WTC11 (cell line): ENCODE data around the gene CCDC12. TPM values are rescaled to one million over a fixed set of nuclear protein-coding genes. Genes with fewer than 3 reads are reported as not detected.

Experiments used
- ATAC-seq: fragments of 200-7000 bp; cut with Tn5 transposase; 2 replicates; pipeline ENCODE4 v1.10.0; 2021; ENCODE audit warnings: mild to moderate bottlenecking, moderate library complexity
- CTCF ChIA-PET: fragments of 300-600 bp; sonication (Branson Sonifier 250); formaldehyde crosslinking; loops from one replicate; lab custom pipeline; 2021; ENCODE audit warnings: antibody characterized with exemption; lab: Charles Lee
- POLR2A ChIA-PET: fragments of 350-600 bp; sonication (Branson Sonifier 250); formaldehyde crosslinking; loops from one replicate; lab custom pipeline; 2021; ENCODE audit warnings: antibody characterized with exemption; lab: Charles Lee
- DNase-seq: peaks from one replicate; pipeline ENCODE4 v3.0.0; 2021; ENCODE audit warnings: low spot score
- H3K27ac Mint-ChIP-seq: 2 replicates; pipeline ENCODE4 v1.8.0; 2021; ENCODE audit warnings: mixed read lengths
- H3K27me3 Mint-ChIP-seq: 2 replicates; pipeline ENCODE4 v1.8.0; 2021; ENCODE audit warnings: low read depth, mild to moderate bottlenecking, moderate library complexity, mixed read lengths
- H3K36me3 Mint-ChIP-seq: 2 replicates; pipeline ENCODE4 v1.8.0; 2021; ENCODE audit warnings: mixed read lengths
- H3K4me1 Mint-ChIP-seq: 2 replicates; pipeline ENCODE4 v1.8.0; 2022; ENCODE audit warnings: mixed read lengths
- H3K4me3 Mint-ChIP-seq: 2 replicates; pipeline ENCODE4 v1.8.0; 2021; ENCODE audit warnings: mild to moderate bottlenecking, moderate library complexity, mixed read lengths
- H3K9me3 Mint-ChIP-seq: 2 replicates; pipeline ENCODE4 v1.8.0; 2021; ENCODE audit warnings: mixed read lengths
- CDX4 ChIP-seq: fragments of 250-450 bp; sonication (Bioruptor Pico); IDR thresholded peaks from 2 replicates; pipeline ENCODE4 v1.9.0; 2021; ENCODE audit warnings: moderate library complexity, mild to moderate bottlenecking, inconsistent platforms, borderline replicate concordance
- CTCF ChIP-seq: fragments of 200-600 bp; IDR thresholded peaks from 2 replicates; pipeline ENCODE4 v1.8.0; 2022; ENCODE audit warnings: antibody characterized with exemption
- KAT7 ChIP-seq: sonication (generic); formaldehyde crosslinking; IDR thresholded peaks from 2 replicates; pipeline ENCODE4 v1.8.1; 2023; ENCODE audit warnings: missing genetic modification reagents, mild to moderate bottlenecking, borderline replicate concordance
- OVOL2 ChIP-seq: fragments of 250-450 bp; sonication (Bioruptor Pico); IDR thresholded peaks from 2 replicates; pipeline ENCODE4 v1.9.0; 2021; ENCODE audit warnings: mild to moderate bottlenecking, borderline replicate concordance
- PREB ChIP-seq: sonication (generic); formaldehyde crosslinking; IDR thresholded peaks from 2 replicates; pipeline ENCODE4 v1.8.1; 2022; ENCODE audit warnings: mild to moderate bottlenecking, missing genetic modification reagents, moderate library complexity, borderline replicate concordance
- RELA ChIP-seq: sonication (generic); formaldehyde crosslinking; IDR thresholded peaks from 2 replicates; pipeline ENCODE4 v1.8.1; 2022; ENCODE audit warnings: missing genetic modification reagents, mild to moderate bottlenecking, borderline replicate concordance
- RORB ChIP-seq: fragments of 250-450 bp; sonication (Bioruptor Pico); IDR thresholded peaks from 2 replicates; pipeline ENCODE4 v1.9.0; 2021; ENCODE audit warnings: mild to moderate bottlenecking
- SP1 ChIP-seq: sonication (generic); formaldehyde crosslinking; conservative IDR thresholded peaks from 2 replicates; pipeline ENCODE4 v1.8.1; 2022; ENCODE audit warnings: missing genetic modification reagents
- STAT6 ChIP-seq: sonication (generic); formaldehyde crosslinking; conservative IDR thresholded peaks from 2 replicates; pipeline ENCODE4 v1.8.1; 2023; ENCODE audit warnings: mild to moderate bottlenecking, low read depth, missing genetic modification reagents, moderate library complexity
- TCF7 ChIP-seq: sonication (generic); formaldehyde crosslinking; IDR thresholded peaks from 2 replicates; pipeline ENCODE4 v1.8.0; 2022; ENCODE audit warnings: mild to moderate bottlenecking, low read depth, missing genetic modification reagents, moderate library complexity
- TEAD4 ChIP-seq: sonication (generic); formaldehyde crosslinking; IDR thresholded peaks from 2 replicates; pipeline ENCODE4 v1.8.0; 2022; ENCODE audit warnings: mild to moderate bottlenecking, missing genetic modification reagents
- ZNF219 ChIP-seq: sonication (generic); formaldehyde crosslinking; IDR thresholded peaks from 2 replicates; pipeline ENCODE4 v1.8.0; 2023; ENCODE audit warnings: missing genetic modification reagents, mild to moderate bottlenecking, borderline replicate concordance
- ZNF423 ChIP-seq: fragments of 250-450 bp; sonication (Bioruptor Pico); IDR thresholded peaks from 2 replicates; pipeline ENCODE4 v2.1.2; 2022; ENCODE audit warnings: mild to moderate bottlenecking, moderate library complexity
- total RNA-seq: library from RNA; stranded (reverse); gene quantifications from 3 replicates; pipeline ENCODE4 v1.2.3, GENCODE V29; 2021
- TF ChIP-seq, protein P1 (sequence below): sonication (generic); formaldehyde crosslinking; IDR thresholded peaks from 2 replicates; pipeline ENCODE4 v1.8.0; 2022; ENCODE audit warnings: mild to moderate bottlenecking, missing genetic modification reagents
- TF ChIP-seq, protein P2 (sequence below): sonication (generic); formaldehyde crosslinking; IDR thresholded peaks from 2 replicates; pipeline ENCODE4 v1.8.1; 2022; ENCODE audit warnings: low read depth, mild to moderate bottlenecking, moderate library complexity, missing genetic modification reagents, borderline replicate concordance
- TF ChIP-seq, protein P3 (sequence below): sonication (generic); formaldehyde crosslinking; IDR thresholded peaks from 2 replicates; pipeline ENCODE4 v1.8.0; 2022; ENCODE audit warnings: mild to moderate bottlenecking, missing genetic modification reagents
- TF ChIP-seq, protein P4 (sequence below): fragments of 250-450 bp; sonication (Bioruptor Pico); IDR thresholded peaks from 2 replicates; pipeline ENCODE4 v1.8.0; 2021; ENCODE audit warnings: mild to moderate bottlenecking

CCDC12 gene
- total RNA-seq, 1 experiment from 2014 or later = 59.1 TPM

DNA sequence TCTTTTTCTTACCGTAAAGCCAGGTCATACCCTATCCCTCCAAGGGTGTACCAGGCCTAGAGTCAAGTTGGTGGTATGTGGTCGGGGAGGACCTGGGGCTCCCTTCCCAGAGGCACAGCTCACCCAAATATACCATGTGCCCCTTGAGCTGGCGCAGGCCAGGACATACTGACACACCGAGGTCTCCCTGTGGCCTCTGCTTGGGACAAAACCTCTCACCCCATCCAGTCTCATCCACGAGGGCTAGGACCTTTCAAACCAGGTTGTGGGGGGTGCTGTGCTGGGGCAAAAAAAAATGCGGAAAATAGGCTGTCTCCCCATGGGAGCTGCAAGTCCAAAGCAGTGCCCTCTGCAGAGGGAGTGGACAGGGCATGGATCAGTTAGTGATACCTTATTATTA, 76.2 kb downstream of the CCDC12 start:
- DNase-seq (no peak), ATAC-seq (no peak)
- H3K4me3 Mint-ChIP-seq = no peak overlapping the region
- CTCF ChIA-PET = interaction anchor here (0.8 to 2.9 kb wide), 7 partner anchors 9 to 236 kb away, joined by 3 to 41 read pairs (median 4); partner anchors contain the start of gene PRSS50
- peaks cover 24% of the 10 kb centered on the region for H3K27me3 Mint-ChIP-seq
- no peaks in the 10 kb centered on the region for H3K36me3 Mint-ChIP-seq
- TF ChIP-seq, protein P1, sequence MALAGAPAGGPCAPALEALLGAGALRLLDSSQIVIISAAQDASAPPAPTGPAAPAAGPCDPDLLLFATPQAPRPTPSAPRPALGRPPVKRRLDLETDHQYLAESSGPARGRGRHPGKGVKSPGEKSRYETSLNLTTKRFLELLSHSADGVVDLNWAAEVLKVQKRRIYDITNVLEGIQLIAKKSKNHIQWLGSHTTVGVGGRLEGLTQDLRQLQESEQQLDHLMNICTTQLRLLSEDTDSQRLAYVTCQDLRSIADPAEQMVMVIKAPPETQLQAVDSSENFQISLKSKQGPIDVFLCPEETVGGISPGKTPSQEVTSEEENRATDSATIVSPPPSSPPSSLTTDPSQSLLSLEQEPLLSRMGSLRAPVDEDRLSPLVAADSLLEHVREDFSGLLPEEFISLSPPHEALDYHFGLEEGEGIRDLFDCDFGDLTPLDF (CRISPR knock-in tag) = no peak
- no peak for TF ChIP-seq CDX4
- no peak for TF ChIP-seq SP1 (CRISPR knock-in tag)
- no peak for TF ChIP-seq RELA (CRISPR knock-in tag)
- TF ChIP-seq TEAD4 (CRISPR knock-in tag) = no peak
- no peak for TF ChIP-seq KAT7 (CRISPR knock-in tag)
- no peak for TF ChIP-seq ZNF423 (CRISPR knock-in tag)
- no peak for TF ChIP-seq ZNF219 (CRISPR knock-in tag)
- TF ChIP-seq, protein P2, sequence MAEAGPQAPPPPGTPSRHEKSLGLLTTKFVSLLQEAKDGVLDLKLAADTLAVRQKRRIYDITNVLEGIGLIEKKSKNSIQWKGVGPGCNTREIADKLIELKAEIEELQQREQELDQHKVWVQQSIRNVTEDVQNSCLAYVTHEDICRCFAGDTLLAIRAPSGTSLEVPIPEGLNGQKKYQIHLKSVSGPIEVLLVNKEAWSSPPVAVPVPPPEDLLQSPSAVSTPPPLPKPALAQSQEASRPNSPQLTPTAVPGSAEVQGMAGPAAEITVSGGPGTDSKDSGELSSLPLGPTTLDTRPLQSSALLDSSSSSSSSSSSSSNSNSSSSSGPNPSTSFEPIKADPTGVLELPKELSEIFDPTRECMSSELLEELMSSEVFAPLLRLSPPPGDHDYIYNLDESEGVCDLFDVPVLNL (CRISPR knock-in tag) = no peak
- TF ChIP-seq, protein P3, sequence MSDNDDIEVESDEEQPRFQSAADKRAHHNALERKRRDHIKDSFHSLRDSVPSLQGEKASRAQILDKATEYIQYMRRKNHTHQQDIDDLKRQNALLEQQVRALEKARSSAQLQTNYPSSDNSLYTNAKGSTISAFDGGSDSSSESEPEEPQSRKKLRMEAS (CRISPR knock-in tag) = no peak
- no peak for TF ChIP-seq TCF7
- no peak for TF ChIP-seq OVOL2
- TF ChIP-seq CTCF = no peak
- no peak for TF ChIP-seq STAT6 (CRISPR knock-in tag)
- TF ChIP-seq, protein P4, sequence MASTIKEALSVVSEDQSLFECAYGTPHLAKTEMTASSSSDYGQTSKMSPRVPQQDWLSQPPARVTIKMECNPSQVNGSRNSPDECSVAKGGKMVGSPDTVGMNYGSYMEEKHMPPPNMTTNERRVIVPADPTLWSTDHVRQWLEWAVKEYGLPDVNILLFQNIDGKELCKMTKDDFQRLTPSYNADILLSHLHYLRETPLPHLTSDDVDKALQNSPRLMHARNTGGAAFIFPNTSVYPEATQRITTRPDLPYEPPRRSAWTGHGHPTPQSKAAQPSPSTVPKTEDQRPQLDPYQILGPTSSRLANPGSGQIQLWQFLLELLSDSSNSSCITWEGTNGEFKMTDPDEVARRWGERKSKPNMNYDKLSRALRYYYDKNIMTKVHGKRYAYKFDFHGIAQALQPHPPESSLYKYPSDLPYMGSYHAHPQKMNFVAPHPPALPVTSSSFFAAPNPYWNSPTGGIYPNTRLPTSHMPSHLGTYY (CRISPR knock-in tag) = no peak
- TF ChIP-seq, all 79 proteins: peak for 0
- POLR2A ChIA-PET = no interaction called here
- Mint-ChIP-seq H3K9me3 (no peaks in the 10 kb centered on the region), H3K4me1 (no peaks in the 10 kb centered on the region; the same call in 1 of the 2 replicates), H3K27ac (no peak overlapping the region)

GRCh38 chr3:46900007-46900292, 76.6 kb downstream of the CCDC12 start:
- Mint-ChIP-seq H3K36me3 (no peaks in the 10 kb centered on the region), H3K27ac (no peak overlapping the region), H3K4me3 (no peak overlapping the region), H3K4me1 (no peaks in the 10 kb centered on the region; the same call in 1 of the 2 replicates), H3K27me3 (peaks cover 28% of the 10 kb centered on the region), H3K9me3 (no peaks in the 10 kb centered on the region)
- DNase-seq (no peak), ATAC-seq (no peak)
- no peak for TF ChIP-seq PREB
- TF ChIP-seq RORB (CRISPR knock-in tag) = no peak
- ChIA-PET CTCF (interaction anchor here (0.9 to 2.9 kb wide), 4 partner anchors 9 to 182 kb away, joined by 3 to 41 read pairs (median 4); partner anchors contain the start of gene PRSS50), POLR2A (no interaction called here)
